Astrocyte (in vitro differentiated cells and primary cell): ENCODE data around the gene AP3B1. TPM values are rescaled to one million over a fixed set of nuclear protein-coding genes. Genes with fewer than 3 reads are reported as not detected.

Source experiments
- DNase-seq: peaks from one replicate; pipeline ENCODE4 v3.0.0-alpha.2; 2010; ENCODE audit warnings: low read depth
- FAIRE-seq: peaks from 2 replicates; lab custom pipeline; 2011; peaks lifted over from hg19 to GRCh38; lab: Jason Lieb, UNC
- H2AFZ ChIP-seq: 2 replicates; pipeline ENCODE4 v1.6.0; 2012; ENCODE audit warnings: low read depth, low read length, inconsistent platforms
- H3K27ac ChIP-seq: 2 replicates; pipeline ENCODE4 v1.5.1; 2011; ENCODE audit warnings: low read depth, low read length, inconsistent platforms
- H3K27me3 ChIP-seq: 2 replicates; pipeline ENCODE4 v1.6.0; 2011; ENCODE audit warnings: low read length, inconsistent platforms; ENCODE audit not compliant: insufficient read depth
- H3K36me3 ChIP-seq: 2 replicates; pipeline ENCODE4 v1.5.1; 2011; ENCODE audit warnings: low read length, inconsistent platforms; ENCODE audit not compliant: insufficient read depth
- H3K4me1 ChIP-seq: 2 replicates; pipeline ENCODE4 v1.5.1; 2011; ENCODE audit warnings: low read length, inconsistent platforms; ENCODE audit not compliant: insufficient read depth
- H3K4me2 ChIP-seq: 2 replicates; pipeline ENCODE4 v1.6.0; 2012; ENCODE audit warnings: low read length, inconsistent platforms
- H3K4me3 ChIP-seq: 2 replicates; pipeline ENCODE4 v1.5.1; 2011; ENCODE audit warnings: low read depth, mild to moderate bottlenecking, low read length, inconsistent platforms; ENCODE audit not compliant: insufficient read depth
- H3K79me2 ChIP-seq: 2 replicates; pipeline ENCODE4 v1.6.0; 2012; ENCODE audit warnings: mild to moderate bottlenecking, low read length, inconsistent platforms; ENCODE audit not compliant: insufficient read depth
- H3K9ac ChIP-seq: 2 replicates; pipeline ENCODE4 v1.6.0; 2012; ENCODE audit warnings: mild to moderate bottlenecking, low read length, inconsistent platforms
- H3K9me3 ChIP-seq: 2 replicates; pipeline ENCODE4 v1.5.1; 2012; ENCODE audit warnings: low read depth, mild to moderate bottlenecking, low read length, inconsistent platforms; ENCODE audit not compliant: insufficient read depth
- H4K20me1 ChIP-seq: 2 replicates; pipeline ENCODE4 v1.6.0; 2012; ENCODE audit warnings: low read length, inconsistent platforms; ENCODE audit not compliant: insufficient read depth
- H3K27ac Mint-ChIP-seq: one replicate; pipeline ENCODE4 v1.8.0; 2021; ENCODE audit warnings: mild to moderate bottlenecking, mixed read lengths; ENCODE audit not compliant: unreplicated experiment
- H3K27me3 Mint-ChIP-seq: one replicate; pipeline ENCODE4 v1.8.0; 2021; ENCODE audit warnings: low read depth, mixed read lengths; ENCODE audit not compliant: unreplicated experiment
- H3K36me3 Mint-ChIP-seq: one replicate; pipeline ENCODE4 v1.8.0; 2021; ENCODE audit warnings: low read depth, mixed read lengths; ENCODE audit not compliant: unreplicated experiment
- H3K4me1 Mint-ChIP-seq: one replicate; pipeline ENCODE4 v1.8.0; 2021; ENCODE audit warnings: low read depth, mixed read lengths; ENCODE audit not compliant: unreplicated experiment
- H3K4me3 Mint-ChIP-seq: one replicate; pipeline ENCODE4 v1.8.0; 2021; ENCODE audit warnings: mild to moderate bottlenecking, moderate library complexity, mixed read lengths; ENCODE audit not compliant: unreplicated experiment
- H3K9me3 Mint-ChIP-seq: one replicate; pipeline ENCODE4 v1.8.0; 2021; ENCODE audit warnings: mild to moderate bottlenecking, mixed read lengths; ENCODE audit not compliant: unreplicated experiment
- EZH2 ChIP-seq: IDR thresholded peaks from 2 replicates; pipeline ENCODE4 v1.6.1; 2012; ENCODE audit warnings: mild to moderate bottlenecking, low read length, inconsistent platforms; ENCODE audit not compliant: insufficient read depth
- total RNA-seq: library from RNA; stranded (reverse); gene quantifications from 2 replicates; pipeline ENCODE4 v1.2.1, GENCODE V29; 2021
- TF ChIP-seq, protein P1 (sequence below): IDR thresholded peaks from 2 replicates; pipeline ENCODE4 v1.5.1; 2011; ENCODE audit warnings: low read depth, mild to moderate bottlenecking, inconsistent platforms, low read length, moderate library complexity; ENCODE audit not compliant: insufficient read depth

Gene AP3B1
- total RNA-seq, 1 donor from 2014 or later = 64.8 TPM

DNA sequence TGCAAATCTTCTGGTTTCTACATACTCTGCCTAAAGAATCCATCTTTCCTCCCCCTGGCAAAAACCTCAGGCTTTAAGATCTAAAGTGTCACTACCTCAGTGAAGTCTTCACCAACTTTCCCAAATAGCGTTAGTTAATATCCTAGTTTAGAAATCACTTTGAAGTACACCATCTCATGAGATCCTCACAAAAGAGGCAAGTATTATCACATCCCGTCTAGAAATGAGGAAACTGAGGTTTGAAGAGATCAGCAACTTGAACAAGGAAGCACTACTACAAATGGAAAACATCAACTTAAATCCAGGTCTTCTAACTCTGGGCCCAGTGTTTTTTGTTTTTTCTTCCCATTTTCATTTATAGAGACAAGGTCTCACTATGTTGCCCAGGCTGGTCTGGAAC is 4.6 kb downstream of the AP3B1 start:
- no peak overlapping the region for H3K4me3 Mint-ChIP-seq
- no peaks in the 10 kb centered on the region for H3K36me3 ChIP-seq
- TF ChIP-seq EZH2 = no peak
- TF ChIP-seq, protein P1, sequence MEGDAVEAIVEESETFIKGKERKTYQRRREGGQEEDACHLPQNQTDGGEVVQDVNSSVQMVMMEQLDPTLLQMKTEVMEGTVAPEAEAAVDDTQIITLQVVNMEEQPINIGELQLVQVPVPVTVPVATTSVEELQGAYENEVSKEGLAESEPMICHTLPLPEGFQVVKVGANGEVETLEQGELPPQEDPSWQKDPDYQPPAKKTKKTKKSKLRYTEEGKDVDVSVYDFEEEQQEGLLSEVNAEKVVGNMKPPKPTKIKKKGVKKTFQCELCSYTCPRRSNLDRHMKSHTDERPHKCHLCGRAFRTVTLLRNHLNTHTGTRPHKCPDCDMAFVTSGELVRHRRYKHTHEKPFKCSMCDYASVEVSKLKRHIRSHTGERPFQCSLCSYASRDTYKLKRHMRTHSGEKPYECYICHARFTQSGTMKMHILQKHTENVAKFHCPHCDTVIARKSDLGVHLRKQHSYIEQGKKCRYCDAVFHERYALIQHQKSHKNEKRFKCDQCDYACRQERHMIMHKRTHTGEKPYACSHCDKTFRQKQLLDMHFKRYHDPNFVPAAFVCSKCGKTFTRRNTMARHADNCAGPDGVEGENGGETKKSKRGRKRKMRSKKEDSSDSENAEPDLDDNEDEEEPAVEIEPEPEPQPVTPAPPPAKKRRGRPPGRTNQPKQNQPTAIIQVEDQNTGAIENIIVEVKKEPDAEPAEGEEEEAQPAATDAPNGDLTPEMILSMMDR = no peak
- no peak overlapping the region for H2AFZ ChIP-seq
- peaks cover 4% of the 10 kb centered on the region for H3K9me3 Mint-ChIP-seq
- FAIRE-seq = no peak
- H3K27me3 ChIP-seq = no peaks in the 10 kb centered on the region
- peaks cover 44% of the 10 kb centered on the region for H4K20me1 ChIP-seq
- peaks cover 50% of the 10 kb centered on the region for H3K4me1 Mint-ChIP-seq
- peaks cover 12% of the 10 kb centered on the region for H3K4me1 ChIP-seq
- H3K36me3 Mint-ChIP-seq = no peaks in the 10 kb centered on the region
- H3K9me3 ChIP-seq = no peaks in the 10 kb centered on the region
- H3K4me2 ChIP-seq = no peak overlapping the region
- H3K27ac ChIP-seq = no peak overlapping the region
- H3K9ac ChIP-seq = no peak overlapping the region
- no peaks in the 10 kb centered on the region for H3K27me3 Mint-ChIP-seq
- peak overlapping the region; percentile 35 for H3K27ac Mint-ChIP-seq
- H3K4me3 ChIP-seq = no peak overlapping the region
- no peak for DNase-seq
- peaks cover 95% of the 10 kb centered on the region for H3K79me2 ChIP-seq

DNA sequence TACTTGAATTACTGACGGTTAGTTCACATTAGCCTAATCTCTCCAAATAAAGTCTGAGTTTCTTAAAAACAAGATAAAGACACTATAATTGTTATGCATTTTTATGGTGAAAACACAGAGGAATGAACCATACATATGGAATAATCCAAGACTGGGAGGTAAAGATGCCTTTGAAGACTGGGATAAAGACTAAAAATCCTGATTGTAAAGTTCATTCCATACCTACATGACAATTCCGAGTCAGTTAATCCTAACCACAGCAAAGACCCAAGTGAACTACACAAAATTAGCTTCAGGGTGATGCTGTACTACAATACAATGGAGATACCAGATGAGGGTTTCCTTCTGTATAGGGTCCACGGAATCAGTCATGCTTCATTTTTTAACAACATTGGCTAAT is 6.3 kb downstream of the AP3B1 start:
- Mint-ChIP-seq H3K9me3 (peaks cover 4% of the 10 kb centered on the region), H3K27me3 (no peaks in the 10 kb centered on the region), H3K4me3 (peak overlapping the region; percentile 11), H3K27ac (peak overlapping the region; percentile 93), H3K36me3 (no peaks in the 10 kb centered on the region), H3K4me1 (peaks cover 54% of the 10 kb centered on the region)
- H3K36me3 ChIP-seq = no peaks in the 10 kb centered on the region
- H3K4me1 ChIP-seq = peaks cover 12% of the 10 kb centered on the region
- H3K27me3 ChIP-seq = no peaks in the 10 kb centered on the region
- peaks cover 98% of the 10 kb centered on the region for H3K79me2 ChIP-seq
- H3K4me2 ChIP-seq = peak overlapping the region; percentile 77
- H3K4me3 ChIP-seq = no peak overlapping the region
- H3K9ac ChIP-seq = peak overlapping the region; percentile 11
- DNase-seq (no peak), FAIRE-seq (no peak)
- H3K27ac ChIP-seq = peak overlapping the region; percentile 59
- no peak for TF ChIP-seq EZH2
- TF ChIP-seq, protein P1 = no peak
- H3K9me3 ChIP-seq = no peaks in the 10 kb centered on the region
- peaks cover 54% of the 10 kb centered on the region for H4K20me1 ChIP-seq
- no peak overlapping the region for H2AFZ ChIP-seq

DNA sequence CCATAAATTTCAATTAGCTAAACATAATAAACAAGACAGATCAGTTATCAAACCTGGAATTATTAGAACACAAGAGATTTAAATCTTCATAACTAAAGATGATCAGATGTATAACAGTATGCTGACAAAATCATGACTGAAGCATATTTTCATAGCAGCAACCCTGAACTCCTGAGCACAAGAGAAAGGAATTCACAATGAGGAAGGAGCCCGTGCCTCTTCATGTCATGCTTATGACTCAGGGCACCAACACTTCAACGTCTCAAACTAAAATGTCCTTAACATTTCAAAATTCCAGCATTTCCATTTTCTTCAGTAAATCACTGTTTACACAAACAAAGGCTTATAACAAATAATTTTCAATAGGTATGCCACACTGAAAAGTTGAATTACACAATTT is 6.7 kb downstream of the AP3B1 start:
- DNase-seq (peak; percentile 80), FAIRE-seq (peak; percentile 73)
- Histone ChIP-seq H3K36me3 (no peaks in the 10 kb centered on the region), H3K9me3 (no peaks in the 10 kb centered on the region), H3K27ac (peak overlapping the region; percentile 59), H3K27me3 (no peaks in the 10 kb centered on the region), H3K4me2 (peak overlapping the region; percentile 77), H2AFZ (no peak overlapping the region), H3K4me3 (no peak overlapping the region), H4K20me1 (peaks cover 58% of the 10 kb centered on the region), H3K4me1 (peaks cover 12% of the 10 kb centered on the region), H3K9ac (peak overlapping the region; percentile 11), H3K79me2 (peaks cover 98% of the 10 kb centered on the region)
- peaks cover 4% of the 10 kb centered on the region for H3K9me3 Mint-ChIP-seq
- H3K4me1 Mint-ChIP-seq = peaks cover 54% of the 10 kb centered on the region
- H3K4me3 Mint-ChIP-seq = peak overlapping the region; percentile 21
- no peaks in the 10 kb centered on the region for H3K27me3 Mint-ChIP-seq
- H3K27ac Mint-ChIP-seq = peak overlapping the region; percentile 93
- no peak for TF ChIP-seq EZH2
- TF ChIP-seq, protein P1 = no peak
- H3K36me3 Mint-ChIP-seq = no peaks in the 10 kb centered on the region
